ENCODE results near the gene IPCEF1.
"Not testable (repeated sequence)": the region's sequence is repeated elsewhere in the genome, so short reads cannot be mapped to it uniquely, and the experiment has no call there.

IPCEF1 gene

DNA sequence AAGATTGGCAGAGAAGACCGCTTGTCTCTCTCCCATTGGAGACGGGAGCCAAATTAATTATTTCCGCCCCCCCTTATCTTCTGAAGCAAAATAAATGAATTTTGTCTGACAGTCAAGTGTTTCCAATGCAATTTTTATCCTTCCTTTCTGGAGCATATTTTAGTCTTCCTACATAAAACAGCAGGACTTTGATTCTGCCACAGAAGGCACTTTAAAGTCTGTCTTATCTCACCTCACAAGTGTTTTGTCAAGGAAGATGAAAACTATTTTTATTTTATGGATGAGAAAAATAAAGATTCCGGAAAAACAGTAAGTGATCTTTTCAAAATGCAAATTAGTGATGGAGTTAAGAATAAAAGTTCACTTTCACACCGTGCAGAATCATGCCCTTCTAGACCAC is 177.2 kb downstream of the IPCEF1 start:
- Histone ChIP-seq H3K4me1 (ENCODE audit: control insufficient read depth, insufficient read depth, low read length) (no peaks in the 10 kb centered on the region), H3K36me3 (ENCODE audit: control insufficient read depth, insufficient read depth, low read length) (no peaks in the 10 kb centered on the region), H3K9me3 (ENCODE audit: control insufficient read depth, low read length) (no peaks in the 10 kb centered on the region), H3K9ac (ENCODE audit: low read length) (no peak overlapping the region), H3K27me3 (ENCODE audit: control insufficient read depth, insufficient read depth, low read length) (no peaks in the 10 kb centered on the region), H3K4me3 (ENCODE audit: low read length) (no peak overlapping the region)

DNA sequence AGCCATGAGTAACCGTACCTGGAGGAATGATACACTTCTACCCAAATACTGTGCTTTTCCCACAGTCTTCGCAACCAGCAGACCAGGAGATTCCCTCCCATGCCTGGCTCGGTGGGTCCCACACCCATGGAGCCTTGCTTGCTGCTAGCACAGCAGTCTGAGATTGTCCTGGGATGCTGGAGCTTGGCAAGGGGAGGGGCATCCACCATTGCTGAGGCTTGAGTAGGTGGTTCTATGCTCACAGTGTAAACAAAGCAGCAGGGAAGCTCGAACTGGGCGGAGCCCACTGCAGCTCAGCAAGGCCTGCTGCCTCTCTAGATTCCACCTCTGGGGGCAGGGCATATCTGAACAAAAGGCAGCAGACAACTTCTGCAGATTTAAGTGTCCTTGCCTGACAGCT is 184.2 kb downstream of the IPCEF1 start:
- H3K27me3 ChIP-seq (ENCODE audit: control insufficient read depth, insufficient read depth, low read length); H3K36me3 ChIP-seq (ENCODE audit: control insufficient read depth, insufficient read depth, low read length); H3K9ac ChIP-seq (ENCODE audit: low read length); H3K9me3 ChIP-seq (ENCODE audit: control insufficient read depth, low read length); H3K4me1 ChIP-seq (ENCODE audit: control insufficient read depth, insufficient read depth, low read length); H3K4me3 ChIP-seq (ENCODE audit: low read length): not testable (repeated sequence)

- no peak overlapping the region for H3K4me3 ChIP-seq (ENCODE audit: low read length)
- H3K4me1 ChIP-seq (ENCODE audit: control insufficient read depth, insufficient read depth, low read length), result peaks cover 9% of the 10 kb centered on the region
- no peaks in the 10 kb centered on the region for H3K27me3 ChIP-seq (ENCODE audit: control insufficient read depth, insufficient read depth, low read length)
- H3K9me3 ChIP-seq (ENCODE audit: control insufficient read depth, low read length), result no peaks in the 10 kb centered on the region
- H3K9ac ChIP-seq (ENCODE audit: low read length), result no peak overlapping the region
- H3K36me3 ChIP-seq (ENCODE audit: control insufficient read depth, insufficient read depth, low read length), result no peaks in the 10 kb centered on the region
These were observed 186.5 kb downstream of the IPCEF1 start for GRCh38 chr6:154170106-154170505.

GRCh38 chr6:154169193-154169847 is 187.3 kb downstream of the IPCEF1 start:
- no peak overlapping the region for H3K9ac ChIP-seq (ENCODE audit: low read length)
- no peaks in the 10 kb centered on the region for H3K36me3 ChIP-seq (ENCODE audit: control insufficient read depth, insufficient read depth, low read length)
- H3K4me1 ChIP-seq (ENCODE audit: control insufficient read depth, insufficient read depth, low read length), result peaks cover 9% of the 10 kb centered on the region
- no peak overlapping the region for H3K4me3 ChIP-seq (ENCODE audit: low read length)
- no peaks in the 10 kb centered on the region for H3K9me3 ChIP-seq (ENCODE audit: control insufficient read depth, low read length)
- no peaks in the 10 kb centered on the region for H3K27me3 ChIP-seq (ENCODE audit: control insufficient read depth, insufficient read depth, low read length)

DNA sequence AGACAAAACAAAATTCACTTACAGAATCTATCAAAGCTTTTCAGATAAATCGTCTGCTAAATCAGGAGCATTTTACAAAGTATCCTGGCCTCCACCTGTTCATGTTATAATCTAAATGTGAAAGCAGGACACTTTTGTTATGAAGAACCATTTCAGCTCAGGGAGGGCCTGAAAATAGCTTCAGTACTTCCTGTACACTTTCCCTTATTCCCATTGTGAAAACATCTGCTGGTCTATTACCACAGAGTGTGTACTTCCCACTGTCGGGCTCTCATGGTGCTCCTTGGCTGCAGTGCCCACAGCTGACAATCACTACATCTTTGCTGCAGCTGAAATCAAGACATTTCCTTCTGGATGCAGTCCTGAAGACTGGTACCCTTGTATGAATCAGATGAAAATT is 189.5 kb downstream of the IPCEF1 start:
- Histone ChIP-seq H3K4me1 (ENCODE audit: control insufficient read depth, insufficient read depth, low read length) (peaks cover 9% of the 10 kb centered on the region), H3K27me3 (ENCODE audit: control insufficient read depth, insufficient read depth, low read length) (no peaks in the 10 kb centered on the region), H3K9me3 (ENCODE audit: control insufficient read depth, low read length) (no peaks in the 10 kb centered on the region), H3K9ac (ENCODE audit: low read length) (no peak overlapping the region), H3K4me3 (ENCODE audit: low read length) (no peak overlapping the region), H3K36me3 (ENCODE audit: control insufficient read depth, insufficient read depth, low read length) (no peaks in the 10 kb centered on the region)

DNA sequence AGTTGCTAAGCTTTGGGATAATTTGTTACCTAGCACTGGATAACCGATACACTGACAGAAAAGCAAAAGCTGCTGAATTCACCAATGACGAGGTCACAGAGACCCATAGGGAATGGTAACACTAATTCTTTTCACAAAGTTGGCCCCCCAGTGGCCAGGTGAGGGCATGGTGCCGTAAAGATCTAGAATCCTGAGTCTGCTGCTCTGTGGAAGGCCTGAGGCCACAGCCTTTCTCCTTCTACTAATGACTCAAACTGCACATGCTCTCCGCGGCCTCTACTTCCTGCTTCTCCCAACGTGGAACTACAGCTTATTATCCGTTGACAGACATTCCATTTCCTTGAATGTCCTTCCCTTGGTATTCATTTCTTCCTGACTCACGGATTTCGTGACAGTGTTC is 190.5 kb downstream of the IPCEF1 start:
- Histone ChIP-seq H3K27me3 (ENCODE audit: control insufficient read depth, insufficient read depth, low read length) (no peaks in the 10 kb centered on the region), H3K9me3 (ENCODE audit: control insufficient read depth, low read length) (no peaks in the 10 kb centered on the region), H3K4me1 (ENCODE audit: control insufficient read depth, insufficient read depth, low read length) (peaks cover 9% of the 10 kb centered on the region), H3K36me3 (ENCODE audit: control insufficient read depth, insufficient read depth, low read length) (no peaks in the 10 kb centered on the region), H3K4me3 (ENCODE audit: low read length) (no peak overlapping the region), H3K9ac (ENCODE audit: low read length) (no peak overlapping the region)

DNA sequence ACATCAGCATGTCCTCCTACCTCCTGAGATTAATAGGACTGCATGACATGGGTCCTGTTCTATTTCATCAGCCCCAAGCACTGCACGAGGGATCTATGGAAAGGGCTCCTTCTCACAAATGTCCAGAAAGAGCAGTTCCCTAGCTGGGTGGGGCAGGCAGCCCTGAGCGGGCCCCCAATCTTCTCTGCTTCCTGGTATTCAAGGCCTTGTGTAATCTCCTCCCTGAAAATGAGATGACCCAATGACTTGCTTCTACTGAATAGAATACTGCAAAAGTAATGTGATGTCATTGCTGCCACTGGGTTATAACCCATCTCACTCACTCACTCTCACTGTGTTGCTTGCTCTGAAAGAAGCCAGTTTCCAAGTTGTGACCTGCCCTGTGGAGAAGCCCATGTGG is 191.1 kb downstream of the IPCEF1 start:
- Histone ChIP-seq H3K9ac (ENCODE audit: low read length) (no peak overlapping the region), H3K36me3 (ENCODE audit: control insufficient read depth, insufficient read depth, low read length) (no peaks in the 10 kb centered on the region), H3K9me3 (ENCODE audit: control insufficient read depth, low read length) (no peaks in the 10 kb centered on the region), H3K27me3 (ENCODE audit: control insufficient read depth, insufficient read depth, low read length) (no peaks in the 10 kb centered on the region), H3K4me3 (ENCODE audit: low read length) (no peak overlapping the region), H3K4me1 (ENCODE audit: control insufficient read depth, insufficient read depth, low read length) (peaks cover 9% of the 10 kb centered on the region)

GRCh38 chr6:154164397-154164796 is 192.2 kb downstream of the IPCEF1 start:
- H3K9ac ChIP-seq (ENCODE audit: low read length), result no peak overlapping the region
- H3K27me3 ChIP-seq (ENCODE audit: control insufficient read depth, insufficient read depth, low read length), result no peaks in the 10 kb centered on the region
- no peaks in the 10 kb centered on the region for H3K36me3 ChIP-seq (ENCODE audit: control insufficient read depth, insufficient read depth, low read length)
- H3K9me3 ChIP-seq (ENCODE audit: control insufficient read depth, low read length), result no peaks in the 10 kb centered on the region
- H3K4me1 ChIP-seq (ENCODE audit: control insufficient read depth, insufficient read depth, low read length), result peaks cover 9% of the 10 kb centered on the region
- H3K4me3 ChIP-seq (ENCODE audit: low read length), result no peak overlapping the region

DNA sequence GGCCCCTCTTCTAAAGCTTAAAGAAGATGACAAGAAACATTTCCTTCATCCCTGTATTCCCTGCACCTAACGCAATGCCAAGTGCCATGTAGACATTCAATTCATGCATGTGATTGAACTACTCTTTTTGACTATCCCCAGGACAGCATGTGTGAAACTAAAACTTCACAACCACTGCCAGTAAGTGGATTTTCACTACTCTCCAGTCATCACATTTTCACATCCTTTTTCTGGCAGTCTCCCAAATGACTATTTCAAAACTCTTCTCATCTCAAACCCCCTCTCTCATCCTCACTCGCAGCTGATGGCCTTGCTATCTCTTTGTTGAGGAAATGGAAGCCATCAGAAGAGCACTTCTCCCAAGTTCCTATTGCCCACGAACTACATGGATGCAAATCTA is 194.9 kb downstream of the IPCEF1 start:
- no peak overlapping the region for H3K4me3 ChIP-seq (ENCODE audit: low read length)
- H3K9ac ChIP-seq (ENCODE audit: low read length), result no peak overlapping the region
- no peaks in the 10 kb centered on the region for H3K9me3 ChIP-seq (ENCODE audit: control insufficient read depth, low read length)
- H3K27me3 ChIP-seq (ENCODE audit: control insufficient read depth, insufficient read depth, low read length), result no peaks in the 10 kb centered on the region
- no peaks in the 10 kb centered on the region for H3K36me3 ChIP-seq (ENCODE audit: control insufficient read depth, insufficient read depth, low read length)
- peaks cover 9% of the 10 kb centered on the region for H3K4me1 ChIP-seq (ENCODE audit: control insufficient read depth, insufficient read depth, low read length)

DNA sequence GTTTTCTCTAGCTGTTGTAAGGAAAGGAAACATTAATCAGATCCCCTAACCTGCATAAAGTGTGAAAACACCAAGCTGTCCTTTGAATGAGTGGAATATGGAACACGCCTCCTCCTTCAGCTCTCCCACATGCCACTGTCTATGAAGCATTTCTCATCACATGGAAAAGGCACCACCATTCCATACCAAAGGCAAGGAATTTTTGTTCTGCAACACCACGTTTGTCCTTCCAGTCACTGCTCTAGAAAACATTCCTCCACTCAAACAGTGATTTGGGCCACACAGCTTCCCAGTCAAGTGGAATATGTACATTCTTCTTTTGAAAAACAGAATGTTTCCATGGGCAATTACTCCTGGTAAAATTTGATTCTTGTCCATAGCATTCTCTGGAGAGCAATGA is 197.5 kb downstream of the IPCEF1 start:
- H3K27me3 ChIP-seq (ENCODE audit: control insufficient read depth, insufficient read depth, low read length), result no peaks in the 10 kb centered on the region
- H3K36me3 ChIP-seq (ENCODE audit: control insufficient read depth, insufficient read depth, low read length), result no peaks in the 10 kb centered on the region
- no peak overlapping the region for H3K9ac ChIP-seq (ENCODE audit: low read length)
- peaks cover 20% of the 10 kb centered on the region for H3K4me1 ChIP-seq (ENCODE audit: control insufficient read depth, insufficient read depth, low read length)
- no peak overlapping the region for H3K4me3 ChIP-seq (ENCODE audit: low read length)
- no peaks in the 10 kb centered on the region for H3K9me3 ChIP-seq (ENCODE audit: control insufficient read depth, low read length)

- H3K27me3 ChIP-seq (ENCODE audit: control insufficient read depth, insufficient read depth, low read length), result no peaks in the 10 kb centered on the region
- no peak overlapping the region for H3K4me3 ChIP-seq (ENCODE audit: low read length)
- no peaks in the 10 kb centered on the region for H3K9me3 ChIP-seq (ENCODE audit: control insufficient read depth, low read length)
- H3K36me3 ChIP-seq (ENCODE audit: control insufficient read depth, insufficient read depth, low read length), result no peaks in the 10 kb centered on the region
- H3K9ac ChIP-seq (ENCODE audit: low read length), result no peak overlapping the region
- H3K4me1 ChIP-seq (ENCODE audit: control insufficient read depth, insufficient read depth, low read length), result peaks cover 20% of the 10 kb centered on the region
These were observed 198.9 kb downstream of the IPCEF1 start for GRCh38 chr6:154157706-154158105.

GRCh38 chr6:154157082-154157481 is 199.5 kb downstream of the IPCEF1 start:
- peaks cover 20% of the 10 kb centered on the region for H3K4me1 ChIP-seq (ENCODE audit: control insufficient read depth, insufficient read depth, low read length)
- no peaks in the 10 kb centered on the region for H3K36me3 ChIP-seq (ENCODE audit: control insufficient read depth, insufficient read depth, low read length)
- no peak overlapping the region for H3K4me3 ChIP-seq (ENCODE audit: low read length)
- no peaks in the 10 kb centered on the region for H3K9me3 ChIP-seq (ENCODE audit: control insufficient read depth, low read length)
- no peaks in the 10 kb centered on the region for H3K27me3 ChIP-seq (ENCODE audit: control insufficient read depth, insufficient read depth, low read length)
- no peak overlapping the region for H3K9ac ChIP-seq (ENCODE audit: low read length)

Measured in mucosa of stomach (tissue), 1 donor.